Measurements from ENCODE around the gene TTC21A.

TTC21A gene

DNA sequence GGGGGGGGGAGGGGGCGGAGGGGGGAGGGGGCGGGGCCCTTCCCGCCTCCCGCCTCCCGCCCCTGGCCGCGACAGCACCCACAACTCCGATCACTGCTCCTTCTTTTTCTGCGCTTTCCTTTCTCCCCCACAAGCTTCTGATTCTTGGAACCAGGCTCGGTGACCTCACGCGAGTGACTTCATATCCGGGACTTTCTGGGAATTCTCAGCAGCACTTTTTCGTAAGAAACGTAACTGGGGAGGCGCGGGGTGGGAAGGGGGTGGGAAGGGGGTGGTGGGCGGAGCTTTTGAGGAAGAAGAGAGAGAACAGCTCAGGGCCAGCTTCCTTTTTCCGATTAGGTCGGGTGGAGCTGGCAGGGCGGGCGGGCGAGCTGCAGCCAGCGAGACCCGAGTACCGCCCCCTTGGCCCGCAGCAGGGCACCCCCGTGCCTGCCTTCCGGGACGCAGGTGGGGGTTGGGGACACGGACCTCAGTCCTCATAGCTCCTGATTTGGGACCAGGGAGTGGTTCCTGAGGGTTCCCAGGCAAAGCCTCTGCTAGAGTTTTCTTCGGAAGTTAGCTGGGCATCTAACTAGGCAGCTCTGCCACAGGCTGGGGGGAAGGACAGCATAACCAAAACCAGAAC, 70.3 kb downstream of the TTC21A start:
- peak; percentile 71 for DNase-seq (ENCODE audit: low spot score)

GRCh38 chr3:39178553-39178952, 71.1 kb downstream of the TTC21A start:
- no peak for DNase-seq (ENCODE audit: low spot score)

DNA sequence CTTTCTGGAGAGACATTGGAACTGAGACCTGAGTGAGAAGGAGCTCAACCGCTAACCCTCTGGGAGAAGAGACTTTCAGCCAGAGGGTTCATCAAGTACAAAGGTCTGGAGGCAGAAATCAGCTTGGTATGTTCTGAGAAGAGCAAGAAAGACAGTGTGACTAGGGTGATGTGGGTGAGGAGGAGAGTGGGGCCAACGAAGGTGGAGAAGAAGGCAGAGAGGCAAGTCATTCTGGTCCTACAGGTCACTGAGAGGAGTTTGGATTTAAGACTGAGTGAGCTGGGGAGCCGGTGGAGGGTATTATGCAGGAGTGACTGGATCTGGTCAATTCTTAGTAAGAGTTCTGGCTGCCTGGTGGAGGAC, 72.7 kb downstream of the TTC21A start:
- DNase-seq (ENCODE audit: low spot score), result no peak

GRCh38 chr3:39180546-39181346, 73.3 kb downstream of the TTC21A start:
- DNase-seq (ENCODE audit: low spot score), result peak; percentile 91

- DNase-seq (ENCODE audit: low spot score), result no peak
These were observed 74.2 kb downstream of the TTC21A start for GRCh38 chr3:39181408-39182335.

DNA sequence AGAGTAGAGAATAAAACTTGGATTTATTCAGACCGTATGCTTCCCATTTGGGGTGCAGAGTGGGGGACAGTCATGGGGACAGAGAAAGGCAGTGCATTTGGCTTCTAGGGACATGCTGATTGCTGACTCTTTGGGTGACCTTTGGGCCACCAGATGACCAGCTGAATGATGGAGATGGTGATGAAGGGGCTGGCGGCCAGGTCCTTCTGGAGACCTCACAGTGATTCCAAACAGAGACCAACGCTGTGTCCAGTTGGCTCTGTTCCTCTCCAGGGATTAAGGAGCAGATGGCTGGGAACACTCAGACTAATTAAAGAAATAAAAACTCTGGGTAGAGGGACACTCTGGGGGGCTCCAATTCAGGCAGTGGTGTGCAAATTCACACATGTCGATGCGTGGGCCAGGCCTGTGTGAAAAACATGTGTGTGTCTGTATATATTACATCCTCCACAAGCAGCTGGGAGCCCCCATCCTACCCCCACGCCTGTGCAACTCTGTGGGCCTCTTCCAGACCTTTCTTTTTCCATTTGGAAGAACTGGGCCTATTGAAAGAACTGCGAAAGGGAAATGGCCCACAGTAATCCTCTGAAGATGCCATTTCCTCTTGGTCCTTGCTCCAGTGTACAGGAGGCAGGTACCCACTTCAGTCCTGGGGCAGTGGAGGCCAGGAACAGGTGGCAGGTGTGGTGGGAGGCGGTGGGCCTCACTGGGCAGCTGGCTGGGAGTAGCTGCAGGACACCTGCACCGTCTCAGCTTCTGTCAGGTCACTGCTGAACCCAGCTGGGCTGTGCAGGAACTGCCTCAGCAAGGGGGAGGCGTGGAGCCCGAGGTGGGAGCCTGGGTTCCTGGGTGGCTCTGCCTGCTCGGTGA, 76.0 kb downstream of the TTC21A start:
- no peak for DNase-seq (ENCODE audit: low spot score)

DNA sequence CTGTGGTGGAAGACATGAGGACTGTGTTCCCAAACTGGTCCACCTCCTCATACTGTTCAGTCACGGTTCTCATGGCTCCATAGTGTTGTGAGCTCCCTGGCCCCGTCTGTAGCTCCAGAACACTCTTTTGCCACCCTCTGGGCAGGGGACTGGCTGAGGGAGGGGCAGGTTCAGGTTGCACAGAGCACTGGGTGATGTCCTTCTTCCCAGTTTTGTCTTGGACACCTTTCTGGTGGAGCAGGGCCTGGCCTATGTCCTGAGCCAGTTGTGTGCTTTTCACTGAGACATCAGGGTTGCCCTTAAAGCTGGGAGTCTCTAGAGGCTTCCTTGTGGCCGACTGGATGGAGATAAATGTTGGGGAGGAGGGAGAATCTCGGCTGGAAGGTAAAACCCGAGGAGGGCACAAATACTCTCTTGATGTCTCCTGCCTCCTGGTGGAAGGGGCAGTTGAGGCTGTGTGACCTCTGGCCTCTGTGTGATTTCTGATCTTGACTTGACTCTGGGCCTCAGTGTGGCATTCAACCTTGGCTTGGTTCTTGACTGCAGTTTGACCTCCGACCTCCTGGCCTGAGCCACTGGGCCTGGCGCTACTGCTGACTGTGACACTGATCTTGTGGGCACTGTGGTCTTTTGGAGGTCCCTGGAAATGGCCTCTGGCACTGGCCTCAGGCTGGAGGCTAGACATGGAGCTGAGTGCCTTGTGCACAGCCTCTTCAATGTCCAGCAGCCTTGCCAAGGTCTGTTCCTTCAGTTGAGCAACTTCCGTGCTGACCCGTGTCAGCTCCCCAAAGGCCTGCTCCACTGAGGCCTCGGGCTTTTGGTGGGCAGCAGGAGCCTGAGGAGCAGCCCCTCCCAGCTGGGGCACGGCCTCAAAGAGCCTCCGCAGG, 76.8 kb downstream of the TTC21A start:
- no peak for DNase-seq (ENCODE audit: low spot score)

- DNase-seq (ENCODE audit: low spot score), result no peak
These were observed 77.4 kb downstream of the TTC21A start for GRCh38 chr3:39184968-39185285.

GRCh38 chr3:39185326-39185958, 78.0 kb downstream of the TTC21A start:
- DNase-seq (ENCODE audit: low spot score), result no peak

DNA sequence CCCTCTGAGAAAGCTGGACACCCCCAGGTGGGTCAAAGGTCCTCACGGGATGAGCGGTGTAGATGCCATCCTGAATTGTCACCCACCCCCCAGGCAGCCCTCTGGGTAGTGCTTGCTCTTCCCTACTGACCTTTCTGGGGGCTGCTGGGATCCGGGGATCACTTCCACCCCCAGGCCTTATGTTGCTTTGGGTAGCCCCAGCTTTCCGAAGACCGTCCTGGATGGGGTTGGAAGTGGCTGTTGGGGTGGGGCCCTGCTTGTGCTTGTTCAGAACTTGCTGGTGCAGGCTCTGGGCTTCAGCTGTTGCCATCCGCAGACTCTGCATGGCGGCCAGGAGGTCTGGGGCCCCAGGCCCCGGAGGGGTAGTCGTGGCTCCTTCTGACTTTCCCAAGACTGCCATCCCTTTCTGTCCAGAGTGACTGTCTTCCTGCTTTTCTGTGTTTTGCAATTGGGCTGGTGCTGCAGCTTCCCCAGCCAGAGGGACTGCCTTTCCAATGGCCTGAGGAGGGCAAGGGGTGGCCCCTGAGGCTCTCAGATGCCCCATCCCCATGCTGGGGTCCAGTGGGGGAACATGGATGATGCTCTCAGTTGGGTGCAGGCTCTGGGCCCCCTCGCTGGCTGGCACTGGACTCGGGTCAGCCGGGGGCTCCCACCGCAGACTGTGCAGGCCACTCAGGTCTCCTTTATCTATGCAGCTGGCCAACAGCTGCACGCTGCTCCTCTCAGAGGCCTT, 78.6 kb downstream of the TTC21A start:
- no peak for DNase-seq (ENCODE audit: low spot score)

GRCh38 chr3:39186692-39187151, 79.2 kb downstream of the TTC21A start:
- no peak for DNase-seq (ENCODE audit: low spot score)

- no peak for DNase-seq (ENCODE audit: low spot score)
These were observed 80.1 kb downstream of the TTC21A start for GRCh38 chr3:39187372-39188155.

Data from LoVo (cell line).